IMR-90 (cell line): ENCODE results near the gene PPP1R1A. TPM values are rescaled to one million over a fixed set of nuclear protein-coding genes. Genes with fewer than 3 reads are reported as not detected.

Experiments
- ATAC-seq: fragments of 200-7000 bp; cut with Tn5 transposase; 2 replicates; pipeline ENCODE4 v1.9.1; 2020; ENCODE audit warnings: low read depth, mild to moderate bottlenecking, moderate library complexity
- BruUV-seq: library from RNA; stranded (reverse); fragments of 400-500 nt; replicated peaks from 2 replicates; lab custom pipeline; 2021; lab: Mats Ljungman, UMichigan
- CTCF ChIA-PET: fragments of 300-600 bp; formaldehyde crosslinking; extraction: SDS; loops from one replicate; lab custom pipeline; 2021; ENCODE audit warnings: antibody characterized with exemption; lab: Yijun Ruan, JAX
- POLR2A ChIA-PET: fragments of 300-600 bp; sonication (Branson Sonifier 250); formaldehyde crosslinking; loops from one replicate; lab custom pipeline; 2022; ENCODE audit warnings: antibody characterized with exemption; ENCODE audit not compliant: unreplicated experiment; lab: Charles Lee
- DNase-seq: peaks from one replicate; pipeline ENCODE4 v3.0.0; 2013
- H2AFZ ChIP-seq: replicated peaks from 2 replicates; pipeline ENCODE3; 2013; ENCODE audit warnings: low read length, mild to moderate bottlenecking; ENCODE audit not compliant: poor library complexity
- H2AK5ac ChIP-seq: 2 replicates; pipeline ENCODE4 v1.6.1; 2013; ENCODE audit warnings: low read depth, low read length, inconsistent platforms
- H2AK9ac ChIP-seq: replicated peaks from 2 replicates; pipeline ENCODE3; 2013; ENCODE audit warnings: mild to moderate bottlenecking, low read depth, low read length, moderate library complexity; ENCODE audit not compliant: poor library complexity
- H2BK120ac ChIP-seq: 2 replicates; pipeline ENCODE4 v1.6.1; 2013; ENCODE audit warnings: low read depth, low read length, inconsistent platforms
- H2BK15ac ChIP-seq: 3 replicates; pipeline ENCODE4 v1.6.1; 2013; ENCODE audit warnings: low read depth, low read length, inconsistent platforms
- H2BK20ac ChIP-seq: 2 replicates; pipeline ENCODE4 v1.6.1; 2013; ENCODE audit warnings: low read depth, mild to moderate bottlenecking, inconsistent platforms, low read length, moderate library complexity
- H2BK5ac ChIP-seq: 2 replicates; pipeline ENCODE4 v1.6.1; 2013; ENCODE audit warnings: mild to moderate bottlenecking, low read depth, low read length, inconsistent platforms; ENCODE audit not compliant: poor library complexity, severe bottlenecking
- H3K14ac ChIP-seq: replicated peaks from 2 replicates; pipeline ENCODE4 v1.6.1; 2013; ENCODE audit warnings: low read depth, low read length, inconsistent platforms
- H3K18ac ChIP-seq: 2 replicates; pipeline ENCODE4 v1.6.1; 2013; ENCODE audit warnings: low read depth, low read length, control low read depth
- H3K23ac ChIP-seq: 2 replicates; pipeline ENCODE4 v1.6.1; 2013; ENCODE audit warnings: low read depth, low read length, inconsistent platforms
- H3K27ac ChIP-seq: 2 replicates; pipeline ENCODE4 v1.5.1; 2013; ENCODE audit warnings: mild to moderate bottlenecking, control low read depth, low read length; ENCODE audit not compliant: insufficient read depth
- H3K27me3 ChIP-seq: 2 replicates; pipeline ENCODE4 v1.6.1; 2013; ENCODE audit warnings: low read length; ENCODE audit not compliant: control insufficient read depth, insufficient read depth
- H3K36me3 ChIP-seq: 2 replicates; pipeline ENCODE4 v1.6.1; 2013; ENCODE audit warnings: low read length, mixed read lengths; ENCODE audit not compliant: control insufficient read depth, insufficient read depth
- H3K4ac ChIP-seq: 2 replicates; pipeline ENCODE4 v1.6.1; 2013; ENCODE audit warnings: low read depth, low read length, inconsistent platforms
- H3K4me1 ChIP-seq: 2 replicates; pipeline ENCODE4 v1.6.1; 2013; ENCODE audit warnings: low read length, mixed read lengths; ENCODE audit not compliant: control insufficient read depth, insufficient read depth
- H3K4me2 ChIP-seq: 2 replicates; pipeline ENCODE4 v1.6.1; 2013; ENCODE audit warnings: low read depth, mild to moderate bottlenecking, control low read depth, low read length, moderate library complexity
- H3K4me3 ChIP-seq: 2 replicates; pipeline ENCODE4 v1.5.1; 2013; ENCODE audit warnings: low read depth, mild to moderate bottlenecking, control low read depth, low read length, moderate library complexity; ENCODE audit not compliant: insufficient read depth
- H3K56ac ChIP-seq: 2 replicates; pipeline ENCODE4 v1.6.1; 2013; ENCODE audit warnings: low read length, inconsistent platforms; ENCODE audit not compliant: insufficient read depth; ENCODE audit errors: extremely low read depth
- H3K79me1 ChIP-seq, 2 experiments: 2 replicates each; pipeline ENCODE4 v1.6.1; 2013; ENCODE audit warnings: low read length in 2 of 2, inconsistent platforms in 1 of 2, low read depth in 1 of 2
- H3K9ac ChIP-seq: 2 replicates; pipeline ENCODE4 v1.6.1; 2013; ENCODE audit warnings: low read depth, low read length, control low read depth
- H3K9me1 ChIP-seq: 2 replicates; pipeline ENCODE4 v1.6.1; 2013; ENCODE audit warnings: low read length, inconsistent platforms; ENCODE audit not compliant: insufficient read depth
- H3K9me3 ChIP-seq: 2 replicates; pipeline ENCODE4 v1.6.1; 2013; ENCODE audit warnings: low read length; ENCODE audit not compliant: control insufficient read depth, insufficient read depth
- H4K20me1 ChIP-seq: 2 replicates; pipeline ENCODE4 v1.6.1; 2013; ENCODE audit warnings: low read length, inconsistent platforms; ENCODE audit not compliant: insufficient read depth
- H4K5ac ChIP-seq: 2 replicates; pipeline ENCODE4 v1.6.1; 2013; ENCODE audit warnings: mild to moderate bottlenecking, low read depth, low read length, control low read depth
- H4K8ac ChIP-seq, 2 experiments: 2 replicates each; pipeline ENCODE4 v1.6.1; 2013; ENCODE audit warnings: low read depth in 2 of 2, low read length in 2 of 2, control low read depth in 1 of 2, inconsistent platforms in 1 of 2
- H4K91ac ChIP-seq: 2 replicates; pipeline ENCODE4 v1.6.1; 2013; ENCODE audit warnings: low read depth, low read length, inconsistent platforms; ENCODE audit not compliant: insufficient read depth
- FOS ChIP-seq: fragments of 150-350 bp; IDR thresholded peaks from 2 replicates; pipeline ENCODE4 v1.6.1; 2016; ENCODE audit warnings: low read depth, low read length
- WGBS, 2 experiments: methylation state at CpG; one replicate each; pipeline versions ENCODE4 v1.1.5 to v1.1.7; 2013; ENCODE audit warnings: missing lambda C conversion rate in 2 of 2; ENCODE audit not compliant: insufficient read length in 1 of 2; ENCODE audit errors: extremely low coverage in 2 of 2; 5-methylcytosine and 5-hydroxymethylcytosine counted together
- dilution Hi-C: fragments of 300-500 bp; cut with HindIII; formaldehyde crosslinking; loops from one replicate; pipeline ENCODE4 v1.14.3; 2018; ENCODE audit warnings: low sequenced_read_pairs; ENCODE audit not compliant: unreplicated experiment
- in situ Hi-C: fragments of 300-500 bp; cut with MboI; formaldehyde crosslinking; loops from 3 replicates; pipeline ENCODE4 v1.14.3; 2019; ENCODE audit warnings: low sequenced_read_pairs, inconsistent platforms, mixed read lengths
- intact Hi-C: fragments of 100-400 bp; cut with micrococcal nuclease; formaldehyde crosslinking; loops from 2 replicates; pipeline ENCODE4 v1.10.0; 2022
- polyA plus RNA-seq, 3 experiments: library from polyadenylated mRNA; depleted of rRNA; stranded (reverse); fragments of >200 nt; gene quantifications; 2 replicates each; pipeline ENCODE4 v1.2.3, GENCODE V29; 2012; ENCODE audit warnings: low replicate concordance in 1 of 3
- total RNA-seq: library from RNA; depleted of rRNA; stranded (reverse); fragments of >200 nt; gene quantifications from 2 replicates; pipeline ENCODE4 v1.2.3, GENCODE V29; 2012

PPP1R1A gene
- total and polyA plus RNA-seq, 2 of the 4 experiments (the other 2 are of a cell fraction) = not detected

DNA sequence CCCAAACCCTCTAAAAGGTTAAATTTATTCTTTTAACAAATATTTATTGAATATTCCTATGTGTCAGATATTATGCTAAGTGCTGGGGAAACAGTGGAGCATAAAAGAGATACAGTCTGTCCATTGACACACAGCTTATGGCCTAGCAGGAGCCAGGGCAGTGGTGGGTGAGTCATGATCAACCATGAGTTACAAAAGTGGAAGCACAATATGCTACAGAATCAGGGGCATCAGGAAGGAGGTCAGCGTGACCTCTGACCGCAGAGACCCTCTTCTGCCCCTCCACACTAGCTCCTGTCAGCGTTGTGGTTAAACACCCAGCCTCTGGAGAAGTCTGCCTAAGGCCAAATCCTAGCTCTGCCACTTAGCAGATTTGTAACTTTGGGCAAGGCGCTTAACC, 4.7 kb upstream of the PPP1R1A start:
- WGBS, 2 experiments = no CpG with 5 or more reads among the region's 4 CpGs
- dilution Hi-C loops (no loop called here), in situ Hi-C loops (no loop called here), intact Hi-C loops (no loop called here)
- Histone ChIP-seq H2BK20ac (no peak overlapping the region), H3K27ac (no peak overlapping the region), H2AK9ac (no peak overlapping the region), H3K79me1 (no peaks in the 10 kb centered on the region), H3K9ac (no peak overlapping the region), H2AK5ac (no peak overlapping the region), H3K27me3 (peaks cover 44% of the 10 kb centered on the region), H3K18ac (no peak overlapping the region), H3K4me2 (no peak overlapping the region), H3K56ac (no peak overlapping the region), H4K5ac (no peak overlapping the region), H4K91ac (no peak overlapping the region), H3K23ac (no peak overlapping the region), H2AFZ (no peak overlapping the region), H3K4me3 (no peak overlapping the region), H3K4me1 (no peaks in the 10 kb centered on the region), H3K9me1 (no peaks in the 10 kb centered on the region), H2BK5ac (no peak overlapping the region), H2BK120ac (no peak overlapping the region), H3K4ac (no peak overlapping the region), H2BK15ac (no peak overlapping the region), H4K20me1 (no peaks in the 10 kb centered on the region), H3K14ac (no peak overlapping the region), H3K9me3 (no peaks in the 10 kb centered on the region), H3K36me3 (no peaks in the 10 kb centered on the region), H4K8ac (no peak overlapping the region)
- ChIA-PET CTCF (no interaction called here), POLR2A (no interaction called here)
- BruUV-seq = no TSS peak
- DNase-seq = no peak
- no peak for ATAC-seq
- no peak for TF ChIP-seq FOS
